Islet of Langerhans (tissue), 1 donor: ENCODE data around the gene F11.
"Not testable (repeated sequence)": the region's sequence is repeated elsewhere in the genome, so short reads cannot be mapped to it uniquely, and the experiment has no call there.

Experiments
- FAIRE-seq: peaks from one replicate; lab custom pipeline; 2011; peaks lifted over from hg19 to GRCh38; lab: Jason Lieb, UNC

F11 gene

DNA sequence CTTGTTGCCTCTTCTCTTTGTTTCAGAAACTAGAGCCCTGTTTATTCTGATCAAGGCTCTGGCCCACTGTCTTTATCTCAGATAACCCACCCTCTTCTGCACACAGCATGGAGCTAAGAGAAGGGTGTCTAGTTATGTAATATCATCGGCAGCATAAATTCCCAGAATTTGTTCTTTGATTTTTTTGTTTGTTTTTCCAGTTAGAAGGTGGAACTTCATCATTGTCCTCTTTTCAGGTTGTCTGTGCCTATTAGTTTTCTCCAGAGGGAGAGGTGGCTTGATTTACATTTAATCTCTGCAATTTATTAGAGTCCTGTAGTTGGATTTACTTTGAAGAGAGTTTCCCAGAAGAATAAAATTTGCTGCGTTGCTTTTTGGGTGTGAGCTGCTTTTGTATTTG, 15.2 kb upstream of the F11 start:
- FAIRE-seq: no peak

DNA sequence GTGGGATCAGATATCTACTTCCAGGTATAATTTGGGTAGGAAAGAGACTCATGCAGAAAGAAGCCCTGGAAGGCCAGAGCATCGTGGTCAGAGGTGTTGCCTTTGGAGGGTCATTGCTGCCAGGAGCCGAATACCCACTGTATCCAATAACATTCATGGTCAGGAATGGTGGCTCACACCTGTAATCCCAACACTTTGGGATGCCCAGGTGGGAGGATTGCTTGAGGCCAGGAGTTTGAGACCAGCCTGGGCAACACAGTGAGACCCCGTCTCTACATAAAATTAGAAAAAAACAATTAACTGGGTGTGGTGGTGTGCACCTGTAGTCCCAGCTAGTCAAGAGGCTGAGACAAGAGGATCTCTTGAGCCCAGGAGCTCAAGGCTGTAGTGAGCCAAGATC, 10.9 kb upstream of the F11 start:
- no peak for FAIRE-seq

DNA sequence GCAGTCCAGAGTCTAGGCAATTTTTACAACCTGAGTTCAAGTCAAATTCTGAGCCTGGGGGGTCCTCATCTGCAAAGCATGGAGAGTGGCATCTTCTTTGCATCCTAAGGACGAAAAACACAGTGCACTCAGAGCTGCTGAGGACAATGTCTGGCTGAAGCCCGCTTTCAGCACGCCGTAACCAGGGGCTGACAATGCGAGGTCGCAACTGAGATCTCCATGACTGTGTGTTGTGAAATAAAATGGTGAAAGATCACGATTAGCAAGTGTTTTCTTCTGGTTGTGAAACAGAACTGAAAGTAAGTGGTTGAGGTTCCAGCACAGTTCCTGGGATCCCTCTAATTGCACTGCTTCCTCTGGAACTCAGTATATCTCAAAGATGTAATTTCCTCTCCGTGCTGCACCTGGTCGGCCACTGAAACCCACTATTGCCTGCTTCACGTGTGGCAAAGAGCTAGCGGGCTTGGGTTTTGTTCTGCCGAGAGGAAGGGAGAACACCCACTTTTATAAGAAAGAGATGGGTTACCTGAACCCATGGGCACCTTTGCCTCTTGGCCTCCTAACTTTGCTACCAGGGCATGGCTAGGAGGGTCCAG, 7.7 kb upstream of the F11 start:
- no peak for FAIRE-seq

DNA sequence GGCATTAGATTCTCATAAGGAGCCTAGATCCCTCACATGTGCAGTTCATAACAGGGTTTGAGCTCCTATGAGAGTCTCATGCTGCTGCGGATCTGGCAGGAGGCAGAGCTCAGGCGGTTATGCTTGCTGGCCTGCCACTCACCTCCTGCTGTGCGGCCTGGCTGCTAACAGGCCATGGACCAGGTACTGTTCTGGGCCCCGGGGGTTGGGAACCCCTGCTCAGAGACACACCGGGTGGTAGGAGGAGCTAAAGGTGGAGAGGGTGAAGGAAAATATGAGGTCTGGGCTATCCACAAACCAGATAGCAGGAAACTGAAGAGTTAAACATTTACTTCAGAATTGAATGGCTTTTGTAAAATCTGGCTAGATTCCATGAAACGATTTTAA, 5.9 kb upstream of the F11 start:
- no peak for FAIRE-seq

DNA sequence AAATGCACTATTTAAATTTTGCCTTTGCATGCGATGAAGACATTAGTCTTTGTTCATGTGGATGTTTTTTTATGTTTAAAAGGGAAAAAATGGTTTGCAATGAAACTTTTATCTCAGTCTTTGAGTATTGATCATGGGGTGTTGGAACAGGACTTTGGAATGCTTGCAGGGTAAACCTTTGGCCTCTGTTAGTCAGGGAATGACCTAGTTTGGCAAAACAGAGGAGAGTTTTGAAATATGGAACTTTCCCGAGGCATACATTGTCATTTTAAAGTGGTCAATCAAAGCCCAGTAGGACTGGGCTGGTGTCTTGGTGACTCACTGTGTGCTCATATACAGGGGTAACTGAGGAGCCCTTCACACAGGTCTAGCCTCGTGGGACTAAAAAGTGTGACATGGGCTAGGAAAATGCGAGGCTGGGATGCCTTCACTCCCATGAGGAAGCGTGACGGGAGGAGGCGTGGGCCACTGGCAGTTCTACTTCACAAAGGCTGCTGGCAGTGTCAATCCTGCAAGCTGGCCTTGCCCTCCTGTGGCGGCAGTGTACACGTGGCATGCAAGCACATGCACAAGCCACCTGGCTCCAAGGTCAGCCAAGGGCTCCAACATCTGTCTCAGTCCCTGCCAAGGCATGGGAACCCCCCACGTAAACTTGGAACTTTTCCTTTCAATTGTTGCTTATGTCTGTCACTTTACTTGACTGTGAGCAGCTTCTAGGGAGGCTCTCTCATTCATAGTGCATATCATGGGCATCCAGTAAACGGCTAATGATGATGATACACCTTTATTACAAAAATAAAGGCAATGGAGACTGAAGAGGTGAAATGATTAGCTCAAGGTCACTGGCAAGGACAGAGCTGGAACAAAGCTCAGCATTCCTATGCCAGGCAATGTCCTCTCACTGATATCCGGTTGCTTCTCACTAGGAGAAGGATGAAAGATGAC, 5.2 kb upstream of the F11 start:
- no peak for FAIRE-seq

DNA sequence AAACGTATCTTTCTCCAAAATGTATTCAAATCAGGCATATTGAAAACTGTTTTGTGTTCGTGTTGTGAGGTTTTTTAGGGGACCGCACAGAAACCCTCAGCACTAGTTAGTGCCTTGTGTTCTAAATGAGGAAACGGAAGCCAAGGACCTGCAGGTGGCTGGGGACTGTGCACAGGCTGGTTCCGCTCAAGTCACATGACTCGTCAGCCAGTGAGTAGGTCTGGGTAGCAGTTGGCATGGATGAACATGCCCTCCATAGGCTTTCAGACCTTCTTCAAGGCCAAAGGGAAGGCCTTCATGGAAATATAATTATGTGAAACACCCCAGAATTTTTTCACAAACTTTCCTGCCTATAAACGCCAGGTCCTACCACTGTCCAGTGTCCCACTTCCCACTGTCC, 1.3 kb upstream of the F11 start:
- FAIRE-seq: no peak

DNA sequence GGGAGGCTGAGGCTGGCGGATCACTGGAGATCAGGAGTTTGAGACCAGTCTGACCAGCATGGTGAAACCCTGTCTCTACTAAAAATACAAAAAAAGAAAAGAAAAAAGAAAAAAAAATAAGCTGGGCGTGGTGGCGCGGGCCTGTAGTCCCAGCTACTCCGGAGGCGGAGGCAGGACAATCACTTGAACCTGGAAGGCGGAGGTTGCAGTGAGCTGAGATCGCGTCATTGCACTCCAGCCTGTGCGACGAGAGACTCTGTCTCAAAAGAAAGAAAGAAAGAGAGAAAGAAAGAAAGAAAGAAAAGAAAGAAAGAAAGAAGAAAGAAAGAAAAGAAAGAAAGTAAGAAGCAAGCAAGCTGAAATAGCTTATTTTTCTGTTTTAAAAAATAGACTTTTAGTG, 739 bp upstream of the F11 start:
- peak; percentile 38 for FAIRE-seq

DNA sequence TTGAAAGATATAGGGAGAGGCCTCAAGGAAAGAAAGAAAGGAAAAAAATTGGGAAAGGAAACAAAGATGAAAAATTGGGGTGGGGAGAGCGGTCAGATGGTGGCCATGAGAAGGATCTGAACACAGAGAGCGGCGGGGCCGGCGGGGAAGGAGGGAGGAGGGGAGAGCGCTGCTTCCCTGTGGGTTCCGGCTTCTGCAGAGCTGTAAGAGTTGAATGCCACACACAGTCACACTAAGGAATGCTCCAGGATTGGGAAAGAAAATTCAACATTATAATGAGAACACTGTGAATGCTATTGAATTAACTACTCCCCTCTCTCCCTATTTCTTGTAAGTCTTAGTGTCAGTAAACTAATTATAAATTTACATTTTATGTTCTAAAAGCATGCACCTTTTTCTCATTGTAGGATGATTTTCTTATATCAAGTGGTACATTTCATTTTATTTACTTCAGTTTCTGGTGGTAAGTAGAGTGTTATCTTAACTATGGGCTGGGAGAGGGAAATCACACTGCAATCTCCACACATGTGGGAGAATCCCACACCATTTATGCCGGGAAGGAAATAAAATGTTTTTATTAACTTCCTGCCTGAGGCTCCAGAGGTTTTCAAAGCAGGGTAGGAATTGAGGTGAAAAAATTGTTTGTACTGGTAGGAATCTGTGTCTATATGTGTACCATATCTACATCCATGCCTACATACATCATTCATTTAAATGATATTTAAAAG, 904 bp downstream of the F11 start:
- peak; percentile 21 for FAIRE-seq

DNA sequence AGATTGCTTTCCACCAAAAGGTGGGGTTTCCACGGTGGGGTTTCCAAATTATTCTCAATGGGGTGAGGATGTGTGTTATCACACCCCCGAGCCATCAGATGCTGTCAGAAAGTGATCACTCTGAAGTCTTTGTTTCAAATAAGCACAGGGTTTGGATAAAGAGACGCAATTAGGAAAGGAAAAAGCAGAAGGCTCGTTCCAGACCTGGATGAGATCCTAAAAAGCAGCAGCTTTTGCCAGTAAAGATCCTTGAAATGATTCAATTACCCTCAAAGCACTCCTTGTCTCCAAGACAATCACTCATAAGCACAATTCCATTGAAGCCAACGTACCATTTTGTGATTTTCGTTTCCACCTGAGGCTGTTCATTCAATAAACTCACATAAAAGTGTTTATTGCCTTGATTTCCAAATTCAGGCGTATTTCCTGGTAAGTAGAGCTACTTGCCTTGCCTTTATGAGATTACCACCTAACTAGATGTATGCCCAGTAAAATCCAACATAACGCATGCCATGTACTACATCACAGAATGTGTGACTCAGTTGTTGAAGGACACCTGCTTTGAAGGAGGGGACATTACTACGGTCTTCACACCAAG, 5.2 kb downstream of the F11 start:
- FAIRE-seq: no peak

DNA sequence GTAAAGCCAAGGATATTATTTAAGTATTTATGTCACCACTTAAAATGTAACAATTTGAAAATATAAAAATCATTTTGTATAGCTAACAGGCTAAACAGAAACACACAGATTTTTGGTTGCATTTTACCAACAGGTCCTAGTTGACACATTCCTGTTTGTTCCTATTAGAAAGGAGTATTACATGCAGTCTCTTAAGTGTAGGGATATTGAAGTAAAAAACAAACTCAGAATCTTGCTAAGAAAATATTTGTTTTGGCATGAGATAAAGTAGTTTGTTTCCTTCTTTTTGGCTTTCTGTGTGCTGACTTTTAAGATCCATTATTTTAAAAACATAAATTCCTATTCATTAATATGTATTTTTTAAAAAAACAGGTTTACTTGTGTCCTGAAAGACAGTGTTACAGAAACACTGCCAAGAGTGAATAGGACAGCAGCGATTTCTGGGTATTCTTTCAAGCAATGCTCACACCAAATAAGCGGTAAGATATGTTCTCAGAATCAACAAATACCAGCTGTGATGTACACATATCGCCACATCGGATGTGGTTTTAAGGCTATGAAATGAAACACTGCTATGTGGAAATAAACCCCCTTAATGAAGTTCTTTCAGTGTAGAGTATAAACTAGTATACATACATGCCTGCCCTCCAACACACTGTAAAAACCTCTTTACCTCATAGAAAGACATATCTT, 6.9 kb downstream of the F11 start:
- FAIRE-seq: no peak

DNA sequence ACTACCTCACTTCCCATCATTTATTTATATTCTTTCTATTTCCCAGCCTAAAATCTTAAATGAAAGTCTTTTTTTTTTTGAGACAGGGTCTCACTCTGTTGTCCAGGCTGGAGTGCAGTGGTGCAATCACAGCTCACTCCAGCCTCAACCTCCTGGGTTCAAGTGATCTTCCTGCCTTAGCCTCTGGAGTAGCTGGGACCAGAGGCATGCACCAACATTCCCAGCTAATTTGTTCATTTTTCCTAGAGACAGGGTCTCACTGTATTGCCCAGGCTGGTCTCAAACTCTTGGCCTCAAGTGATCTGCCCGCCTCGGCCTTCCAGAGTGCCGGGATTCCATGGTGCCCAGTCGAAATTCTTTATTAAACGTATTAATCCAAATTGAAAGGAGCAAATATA, 7.4 kb downstream of the F11 start:
- FAIRE-seq: not testable (repeated sequence)

DNA sequence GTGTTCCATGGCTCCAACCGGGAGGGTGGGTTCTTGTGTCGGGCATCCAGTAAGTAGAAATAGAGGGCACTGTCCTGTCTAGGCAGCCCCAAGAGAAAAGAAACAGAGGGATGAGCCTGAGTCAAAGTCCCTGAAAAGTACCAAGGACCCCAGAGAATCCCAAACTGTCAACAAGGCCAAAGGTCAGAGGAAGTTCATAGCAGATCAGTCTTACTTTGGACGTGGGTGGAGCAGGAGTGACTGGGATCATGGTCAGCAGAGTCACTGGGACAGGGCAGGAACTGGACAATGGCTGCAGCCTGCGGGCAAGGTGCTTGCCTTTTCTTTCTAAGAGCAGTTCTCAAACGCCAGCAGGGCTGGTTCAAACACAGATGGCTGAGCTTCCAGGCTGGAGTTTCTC, 17.3 kb downstream of the F11 start:
- FAIRE-seq: no peak

DNA sequence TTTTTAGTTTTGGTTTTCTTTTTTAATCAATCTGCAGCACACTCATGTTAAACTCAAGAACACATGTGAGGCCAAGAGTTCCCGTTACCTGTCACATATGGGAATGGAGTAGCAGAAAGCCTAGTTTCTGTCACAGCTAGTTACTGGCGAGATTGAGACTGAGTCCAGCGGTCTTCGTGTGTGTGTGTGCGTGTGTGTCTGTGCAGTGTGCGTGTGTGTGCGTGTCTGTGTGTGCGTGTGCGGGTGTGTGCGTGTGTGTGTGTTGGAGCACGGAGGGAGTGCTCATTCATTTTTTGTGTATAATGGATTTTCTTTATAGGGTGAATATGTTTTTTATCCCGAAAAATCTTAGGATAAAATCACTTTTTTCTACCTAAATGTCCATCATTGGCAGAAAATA, 19.2 kb downstream of the F11 start:
- FAIRE-seq: no peak

DNA sequence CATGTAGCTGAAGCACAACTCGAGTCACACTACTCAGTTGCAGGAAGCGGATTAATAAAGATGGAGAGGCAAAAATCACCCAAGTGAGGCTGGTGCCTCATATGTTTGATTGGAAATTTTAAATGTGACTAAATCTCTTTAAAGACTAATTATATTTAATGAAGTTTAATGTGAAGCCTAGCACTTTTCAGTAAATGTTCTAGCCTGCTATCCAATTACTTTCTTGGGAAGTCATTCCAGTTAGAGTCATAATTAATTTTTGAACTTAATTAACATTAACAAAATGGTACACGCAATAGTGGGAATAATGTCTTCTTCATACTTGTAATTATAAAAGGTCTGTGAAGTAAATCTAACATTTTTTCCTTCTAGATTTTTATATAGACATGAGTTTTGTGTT, 20.6 kb downstream of the F11 start:
- no peak for FAIRE-seq

DNA sequence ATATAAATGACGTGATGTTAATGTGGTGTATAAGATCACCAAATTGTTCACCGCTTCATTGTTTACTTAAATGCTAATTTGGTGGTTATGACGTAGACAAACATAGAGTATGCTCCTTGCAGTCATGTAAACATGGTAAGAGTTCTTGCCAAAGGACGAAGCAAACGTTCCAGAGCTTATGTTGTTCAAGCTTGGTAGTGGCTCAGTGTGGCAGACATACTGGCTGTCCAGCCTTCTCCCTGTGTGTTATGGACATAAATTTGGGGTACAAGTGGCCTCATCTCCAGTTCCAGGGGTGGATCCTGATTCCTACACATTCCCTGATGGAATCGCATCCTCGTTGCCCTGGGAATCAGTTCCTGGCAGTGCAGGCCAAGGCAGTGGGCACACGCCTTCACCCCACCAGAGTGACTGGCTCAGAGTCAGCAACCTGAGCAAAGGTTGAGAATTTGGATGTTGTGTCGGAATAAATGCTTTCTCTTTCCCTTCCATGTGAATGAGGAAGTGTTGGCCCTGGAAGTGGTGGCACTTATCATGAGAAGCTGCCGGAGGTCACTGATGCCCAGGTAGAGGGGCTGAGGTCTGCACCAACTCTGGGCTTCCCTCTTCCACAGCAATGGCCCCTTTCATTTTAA, 25.4 kb downstream of the F11 start:
- FAIRE-seq: no peak

DNA sequence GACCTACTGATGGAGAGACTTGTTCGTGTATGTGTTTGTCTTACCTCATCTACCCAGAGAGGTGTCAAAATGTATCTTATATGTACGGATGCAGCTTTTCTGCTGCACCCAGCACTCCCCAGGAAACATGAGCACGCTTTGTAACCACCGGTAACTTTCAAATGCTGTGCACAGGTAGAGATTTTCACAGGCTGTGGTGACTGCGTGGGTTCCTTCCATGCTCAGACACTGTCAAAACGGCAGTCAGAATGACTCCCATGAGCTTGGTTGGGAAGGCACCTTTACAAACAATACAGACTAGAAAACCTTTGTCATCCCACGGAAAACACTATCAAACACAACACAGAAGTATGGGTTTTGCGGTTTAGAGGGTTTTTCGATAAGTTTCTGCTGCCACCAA, 28.2 kb downstream of the F11 start:
- FAIRE-seq: no peak

DNA sequence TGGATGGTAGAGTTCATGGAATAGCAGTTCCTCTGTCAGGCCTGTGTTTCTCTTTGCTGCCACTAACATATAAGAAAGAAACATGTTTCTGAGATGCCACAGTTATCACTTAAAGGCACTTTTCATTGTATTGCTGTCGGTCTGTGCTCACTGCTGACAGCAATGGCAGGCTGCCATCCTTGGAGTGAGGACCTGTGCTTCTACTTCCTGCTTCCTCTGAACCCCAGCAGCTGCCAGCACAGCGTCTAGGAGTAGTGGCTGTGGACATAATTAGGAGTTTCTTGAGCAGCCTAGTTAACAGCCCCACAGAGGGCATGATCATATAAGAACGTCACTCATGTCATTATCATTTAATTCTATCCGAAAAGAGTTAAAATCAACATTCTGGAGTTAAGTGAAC, 30.5 kb downstream of the F11 start:
- no peak for FAIRE-seq

DNA sequence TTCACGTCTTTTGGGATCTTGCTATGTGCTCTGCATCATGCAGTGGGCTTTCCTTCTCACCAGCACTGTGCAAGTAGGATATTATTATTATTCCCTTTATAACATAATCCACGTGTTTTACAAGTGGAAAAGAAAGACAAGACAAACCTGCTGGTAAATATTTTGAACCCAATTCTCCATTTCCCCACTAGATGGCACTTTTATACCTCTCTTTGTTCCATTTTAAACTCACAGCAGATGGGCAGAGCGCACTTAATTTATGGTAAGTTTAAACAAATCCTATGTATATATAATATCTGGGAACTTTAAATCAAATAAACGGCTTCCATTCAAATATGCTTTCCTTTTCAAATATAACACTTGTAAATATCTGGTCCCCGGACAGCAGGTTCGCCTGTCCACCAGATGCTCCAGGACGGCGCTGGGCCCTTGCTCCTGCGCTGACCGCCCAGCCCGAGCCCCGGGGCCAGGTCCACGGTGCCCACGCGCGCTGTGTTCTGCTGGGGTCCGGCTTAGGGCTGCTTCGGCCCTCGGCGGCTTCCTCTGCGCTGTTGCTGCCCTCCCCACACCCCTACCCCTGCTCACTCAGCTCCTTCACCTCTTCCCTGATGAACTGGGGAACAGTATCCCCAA, 31.1 kb downstream of the F11 start:
- peak; percentile 96 for FAIRE-seq

DNA sequence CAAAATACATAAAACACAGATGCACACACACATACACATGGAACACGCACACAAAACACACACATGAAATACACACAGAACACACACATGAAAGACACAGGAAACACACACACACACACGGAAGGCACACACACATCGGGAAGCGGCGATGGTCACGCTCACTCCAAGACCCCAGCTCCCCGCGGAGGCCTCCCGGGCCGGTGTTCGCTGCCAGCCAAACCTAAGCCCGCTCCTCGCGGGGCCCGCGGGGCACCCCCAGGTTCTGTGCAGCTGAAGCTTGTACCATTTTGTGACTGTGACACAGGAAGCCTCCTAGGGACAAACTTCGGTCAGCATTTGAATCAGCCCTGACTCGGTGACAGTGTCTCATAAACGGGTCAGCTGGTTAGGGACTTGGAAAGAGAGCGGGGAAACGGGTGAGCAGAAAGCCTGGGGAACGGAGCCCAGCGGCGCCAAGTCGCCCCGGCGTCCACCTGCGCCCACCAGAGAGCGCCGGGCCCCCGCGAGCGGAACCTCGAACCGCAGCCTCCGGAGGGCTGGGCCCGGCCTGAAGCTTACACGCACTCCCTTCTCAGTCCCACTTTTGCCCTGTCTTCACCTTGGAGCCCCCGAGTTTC, 32.1 kb downstream of the F11 start:
- no peak for FAIRE-seq

DNA sequence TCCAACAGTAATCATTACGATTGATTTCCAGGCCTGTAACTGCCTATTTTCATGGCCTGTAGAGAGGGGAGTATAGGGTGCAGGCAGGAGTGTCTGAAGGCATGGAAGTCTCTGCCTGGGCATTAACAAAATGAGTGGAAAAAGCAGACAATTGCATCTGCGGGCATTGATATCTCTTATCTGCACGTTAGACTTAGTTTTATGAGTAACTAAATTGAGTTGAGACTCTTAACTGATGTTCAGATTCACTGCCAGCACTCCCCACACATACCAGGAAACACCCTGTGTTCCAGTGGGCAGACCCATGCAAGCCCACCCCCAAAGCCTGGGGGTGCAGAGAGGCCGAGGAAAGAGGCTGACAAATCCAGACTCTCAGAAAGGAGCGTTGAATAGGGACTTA, 33.3 kb downstream of the F11 start:
- no peak for FAIRE-seq
